SK-N-SH (cell line): Measurements from ENCODE around the gene RGMA. TPM values are rescaled to one million over a fixed set of nuclear protein-coding genes. Genes with fewer than 3 reads are reported as not detected.

Source experiments
- CTCF ChIA-PET: fragments of 300-600, 350-600 bp; formaldehyde crosslinking; extraction: SDS; loops from one replicate; lab custom pipeline; 2021; lab: Yijun Ruan, JAX
- POLR2A ChIA-PET: fragments of 350-600 bp; sonication (Branson Sonifier 250); formaldehyde crosslinking; extraction: SDS; loops from one replicate; lab custom pipeline; 2020; ENCODE audit warnings: antibody characterized with exemption, inconsistent platforms; lab: Yijun Ruan, JAX
- DNase-seq: peaks from one replicate; pipeline ENCODE4 v3.0.0; 2012
- H2AFZ ChIP-seq: fragments of 200-600 bp; sonication (generic); 2 replicates; pipeline ENCODE4 v1.8.1; 2016; ENCODE audit warnings: antibody characterized with exemption, mild to moderate bottlenecking, low read depth
- H3F3A ChIP-seq: fragments of 200-600 bp; sonication (generic); replicated peaks from 2 replicates; pipeline ENCODE3; 2016; ENCODE audit warnings: antibody characterized with exemption, mild to moderate bottlenecking; ENCODE audit not compliant: insufficient read depth
- H3K27ac ChIP-seq, 2 experiments: fragments of 200-500 bp in 1 of 2; fragments of 200-600 bp in 1 of 2; sonication (Bioruptor generic) in 1 of 2; sonication (generic), shearing (Covaris generic) in 1 of 2; 2 replicates each; pipeline versions ENCODE4 v1.5.1 to v1.6.1; 2014 to 2016; ENCODE audit warnings: low read depth in 2 of 2, inconsistent platforms in 1 of 2, low read length in 1 of 2, mild to moderate bottlenecking in 1 of 2, mixed read lengths in 1 of 2
- H3K27me3 ChIP-seq: fragments of 200-600 bp; sonication (generic), shearing (Covaris generic); 2 replicates; pipeline ENCODE4 v1.6.1; 2016; ENCODE audit warnings: mixed run types; ENCODE audit not compliant: insufficient read depth
- H3K36me3 ChIP-seq, 2 experiments: fragments of 200-500 bp in 1 of 2; fragments of 200-600 bp in 1 of 2; sonication (Bioruptor generic) in 1 of 2; sonication (generic) in 1 of 2; replicated peaks in 1 of 2; 2 replicates each; pipeline versions ENCODE3 to v1.5.1; 2014 to 2016; ENCODE audit warnings: low read length in 1 of 2, mild to moderate bottlenecking in 1 of 2; ENCODE audit not compliant: insufficient read depth in 2 of 2, control insufficient read depth in 1 of 2
- H3K4me1 ChIP-seq, 2 experiments: fragments of 200-500 bp in 1 of 2; fragments of 200-600 bp in 1 of 2; sonication (Bioruptor generic) in 1 of 2; sonication (generic), shearing (Covaris generic) in 1 of 2; 2 replicates each; pipeline versions ENCODE4 v1.5.1 to v1.6.1; 2014 to 2016; ENCODE audit warnings: low read depth in 1 of 2, low read length in 1 of 2, mixed run types in 1 of 2; ENCODE audit not compliant: insufficient read depth in 2 of 2, control insufficient read depth in 1 of 2
- H3K4me2 ChIP-seq: fragments of 200-600 bp; sonication (generic), shearing (Covaris generic); 2 replicates; pipeline ENCODE4 v1.6.1; 2017; ENCODE audit warnings: mixed run types
- H3K4me3 ChIP-seq, 2 experiments: fragments of 200-500 bp in 1 of 2; fragments of 200-600 bp in 1 of 2; sonication (Bioruptor generic) in 1 of 2; sonication (generic), shearing (Covaris generic) in 1 of 2; 2 replicates each; pipeline versions ENCODE4 v1.5.1 to v1.8.1; 2014 to 2016; ENCODE audit warnings: low read depth in 2 of 2, inconsistent platforms in 1 of 2, low read length in 1 of 2, mild to moderate bottlenecking in 1 of 2, mixed read lengths in 1 of 2, moderate library complexity in 1 of 2
- H3K79me2 ChIP-seq: fragments of 200-600 bp; sonication (generic); 2 replicates; pipeline ENCODE4 v1.8.1; 2017; ENCODE audit warnings: mild to moderate bottlenecking; ENCODE audit not compliant: insufficient read depth
- H3K9ac ChIP-seq: fragments of 200-600 bp; sonication (generic); 2 replicates; pipeline ENCODE4 v1.6.1; 2017; ENCODE audit warnings: mixed run types
- H3K9me2 ChIP-seq: fragments of 200-600 bp; sonication (generic); 2 replicates; pipeline ENCODE4 v1.6.1; 2017; ENCODE audit warnings: mixed run types
- H3K9me3 ChIP-seq: fragments of 200-600 bp; sonication (generic); 2 replicates; pipeline ENCODE4 v1.6.1; 2017; ENCODE audit warnings: mixed run types, mild to moderate bottlenecking, moderate library complexity
- H4K20me1 ChIP-seq: fragments of 200-600 bp; sonication (generic); 2 replicates; pipeline ENCODE4 v1.6.1; 2017; ENCODE audit warnings: mild to moderate bottlenecking, mixed run types; ENCODE audit not compliant: insufficient read depth
- CTCF ChIP-seq: fragments of 200-600 bp; sonication (generic); IDR thresholded peaks from 2 replicates; pipeline ENCODE4 v1.6.1; 2017; ENCODE audit warnings: antibody characterized with exemption, mild to moderate bottlenecking, moderate library complexity
- GABPA ChIP-seq: IDR thresholded peaks from 2 replicates; pipeline ENCODE4 v1.4.0; 2012; ENCODE audit warnings: low read depth, mild to moderate bottlenecking
- GATA2 ChIP-seq: sonication (generic); formaldehyde crosslinking; IDR thresholded peaks from 2 replicates; pipeline ENCODE4 v1.5.0; 2020; ENCODE audit warnings: mild to moderate bottlenecking, missing genetic modification reagents
- IRF3 ChIP-seq: fragments of 150-350 bp; IDR thresholded peaks from 2 replicates; pipeline ENCODE4 v1.6.1; 2016; ENCODE audit warnings: mild to moderate bottlenecking, low read depth, low read length
- MAX ChIP-seq: IDR thresholded peaks from 2 replicates; pipeline ENCODE4 v1.4.0; 2012; ENCODE audit warnings: low read depth
- MEF2A ChIP-seq: IDR thresholded peaks from 2 replicates; pipeline ENCODE4 v1.4.0; 2012; ENCODE audit warnings: low read depth, borderline replicate concordance
- MXI1 ChIP-seq: IDR thresholded peaks from 2 replicates; pipeline ENCODE4 v1.6.1; 2012; ENCODE audit warnings: mild to moderate bottlenecking, low read depth, low read length, improper control_type of control experiment
- NRF1 ChIP-seq: IDR thresholded peaks from 2 replicates; pipeline ENCODE4 v1.6.1; 2012; ENCODE audit warnings: low read depth, mild to moderate bottlenecking, low read length
- PBX3 ChIP-seq: IDR thresholded peaks from 2 replicates; pipeline ENCODE4; 2012
- POLR2AphosphoS5 ChIP-seq: IDR thresholded peaks from 2 replicates; pipeline ENCODE4 v1.6.1; 2012; ENCODE audit warnings: low read depth, low read length
- RAD21 ChIP-seq: IDR thresholded peaks from 2 replicates; pipeline ENCODE4 v1.6.1; 2012; ENCODE audit warnings: mild to moderate bottlenecking, low read length
- RCOR1 ChIP-seq: fragments of 150-350 bp; IDR thresholded peaks from 2 replicates; pipeline ENCODE4 v1.6.1; 2017; ENCODE audit warnings: antibody characterized with exemption, low read length
- REST ChIP-seq: IDR thresholded peaks from 2 replicates; pipeline ENCODE4 v1.6.1; 2012; ENCODE audit warnings: mild to moderate bottlenecking, low read depth, low read length, moderate library complexity
- RXRA ChIP-seq: IDR thresholded peaks from 2 replicates; pipeline ENCODE4 v1.4.0; 2012; ENCODE audit warnings: low read depth, mild to moderate bottlenecking, borderline replicate concordance
- SIN3A ChIP-seq: IDR thresholded peaks from 2 replicates; pipeline ENCODE4 v1.6.1; 2012; ENCODE audit warnings: low read depth, mild to moderate bottlenecking, low read length, moderate library complexity, borderline replicate concordance
- SMC3 ChIP-seq: IDR thresholded peaks from 2 replicates; pipeline ENCODE4 v1.6.1; 2012; ENCODE audit warnings: low read depth, low read length, improper control_type of control experiment
- TCF12 ChIP-seq: IDR thresholded peaks from 2 replicates; pipeline ENCODE4 v1.4.0; 2012
- ZBTB33 ChIP-seq: IDR thresholded peaks from 2 replicates; pipeline ENCODE4 v1.4.0; 2012; ENCODE audit warnings: low read depth, borderline replicate concordance
- WGBS: methylation state at CpG from one replicate; pipeline ENCODE4 v1.1.6; 2017; ENCODE audit warnings: low lambda C conversion rate; 5-methylcytosine and 5-hydroxymethylcytosine counted together
- polyA plus RNA-seq, 3 experiments: library from polyadenylated mRNA; depleted of rRNA; stranded (reverse); fragments of >200 nt; gene quantifications; 2 replicates each; pipeline ENCODE4 v1.2.3, GENCODE V29; 2012

RGMA gene
- polyA plus RNA-seq, 1 of the 3 experiments (the other 2 are of a cell fraction) = 1.5 TPM

- TF ChIP-seq MAX (no peak), GABPA (no peak), RXRA (no peak), REST (no peak), MEF2A (no peak), POLR2AphosphoS5 (no peak), TCF12 (no peak), RAD21 (no peak), RCOR1 (no peak), PBX3 (no peak), ZBTB33 (no peak), CTCF (no peak), MXI1 (no peak), IRF3 (no peak), GATA2 (no peak), SIN3A (no peak), SMC3 (no peak), NRF1 (no peak)
- peaks cover 53 to 79% of the 10 kb centered on the region in 2 experiments for H3K36me3 ChIP-seq
Measured at GRCh38 chr15:93025625-93025982, 63.4 kb downstream of the RGMA start.

More at GRCh38 chr15:93025625-93025982, 63.4 kb downstream of the RGMA start:
- Histone ChIP-seq H3K4me3 (no peak overlapping the region), H4K20me1 (peaks cover 59% of the 10 kb centered on the region), H3K4me2 (no peak overlapping the region), H3K4me1 (peaks cover 19 to 20% of the 10 kb centered on the region in 2 experiments; a peak in 3 of 4 replicates), H3K27ac (no peak overlapping the region), H2AFZ (no peak overlapping the region), H3K27me3 (no peaks in the 10 kb centered on the region), H3K9me2 (no peaks in the 10 kb centered on the region), H3K9me3 (no peaks in the 10 kb centered on the region), H3K9ac (no peak overlapping the region), H3K79me2 (peaks cover 22% of the 10 kb centered on the region), H3F3A (peaks cover 29% of the 10 kb centered on the region)
- WGBS = no CpG with 5 or more reads among the region's 1 CpG
- POLR2A ChIA-PET = no interaction called here
- CTCF ChIA-PET = interaction anchor here (10.7 kb wide), 1 partner anchor 1094 kb away, joined by 191 read pairs; no protein-coding TSS in a partner anchor
- no peak for DNase-seq
